Transverse colon (tissue), 3 donors: ENCODE results near the gene COL6A1.

Experiments used
- CTCF ChIP-seq, 5 experiments: fragments of 200-600 bp in 3 of 5; fragments of 450-650 bp in 2 of 5; sonication (generic) in 3 of 5; IDR thresholded peaks; 1 replicate in 2 of 5; 2 replicates in 3 of 5; pipeline ENCODE4 v1.5.1; 2016 to 2017; ENCODE audit warnings: antibody characterized with exemption in 5 of 5, inconsistent platforms in 3 of 5, mild to moderate bottlenecking in 2 of 5, moderate library complexity in 1 of 5
- POLR2A ChIP-seq: fragments of 450-650 bp; IDR thresholded peaks from one replicate; pipeline ENCODE4 v1.6.1; 2016; ENCODE audit warnings: antibody characterized with exemption, mild to moderate bottlenecking, moderate library complexity

GRCh38 chr21:46017695-46018094 lies 36.1 kb downstream of the COL6A1 start:
- TF ChIP-seq CTCF (IDR thresholded peaks at IDR 0.05) (no peak), POLR2A (no peak)
